Measurements from ENCODE around the gene TNIK.
"Not testable (repeated sequence)": the region's sequence is repeated elsewhere in the genome, so short reads cannot be mapped to it uniquely, and the experiment has no call there.

Gene TNIK

DNA sequence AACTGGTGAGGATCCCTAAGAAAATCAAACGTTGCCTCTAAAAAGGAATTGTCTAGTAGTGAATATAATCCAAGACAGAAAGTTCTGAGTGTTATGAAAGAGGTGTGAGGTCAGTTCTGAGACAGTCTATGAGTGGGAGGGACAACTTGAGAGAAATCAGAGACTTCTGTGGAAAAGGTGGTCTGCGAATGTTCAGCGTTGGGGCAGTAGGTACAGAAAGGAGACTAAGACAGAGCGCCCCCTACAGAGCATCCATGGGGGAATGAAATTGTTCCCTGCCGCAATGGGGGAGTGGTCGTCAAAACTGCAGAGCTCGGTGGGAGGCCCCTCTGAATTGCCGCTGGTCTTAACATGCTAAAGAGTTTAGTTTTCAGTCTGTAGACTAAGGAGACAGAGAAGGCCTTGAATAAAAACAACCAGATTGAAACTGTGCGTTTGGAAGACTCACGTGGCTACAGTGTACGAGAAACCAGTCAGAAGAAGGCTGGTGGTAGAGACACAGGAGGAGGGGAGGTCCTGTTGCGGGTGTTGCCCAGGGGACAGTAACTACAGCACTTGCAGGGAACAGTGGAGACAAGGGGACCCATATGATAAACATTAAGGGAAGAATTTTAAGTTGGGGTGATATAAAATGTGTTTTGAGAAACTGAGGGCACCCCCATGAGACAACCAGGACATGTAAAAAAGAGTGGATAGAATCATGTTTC lies 6.9 kb downstream of the TNIK start:
- DNase-seq = no peak
- in situ Hi-C loops (cut with HindIII; ENCODE audit: low pct_ligation_motif_present, low pct_unique_long_range_greater_than_20kb, low sequenced_read_pairs) = no loop called here

DNA sequence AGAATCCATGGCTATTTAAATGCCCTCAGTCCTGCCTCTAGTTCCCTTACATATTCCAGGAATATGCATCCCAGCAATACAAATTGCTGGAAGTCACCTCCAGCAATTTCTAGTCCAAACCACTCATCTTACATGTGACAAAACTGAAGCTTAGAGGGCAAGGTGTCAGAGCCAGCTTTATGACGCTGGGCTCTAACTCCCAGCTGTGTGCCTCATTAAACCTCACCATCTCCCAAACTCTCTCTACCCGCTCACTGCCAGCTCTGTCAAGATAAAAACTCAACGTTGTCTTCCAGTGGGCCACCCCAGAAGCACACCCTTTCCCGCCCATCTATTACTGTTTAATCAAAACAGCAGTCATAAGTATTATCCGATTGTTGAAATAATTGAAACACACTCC lies 7.9 kb downstream of the TNIK start:
- in situ Hi-C loops (cut with HindIII; ENCODE audit: low pct_ligation_motif_present, low pct_unique_long_range_greater_than_20kb, low sequenced_read_pairs) = no loop called here
- DNase-seq = no peak

DNA sequence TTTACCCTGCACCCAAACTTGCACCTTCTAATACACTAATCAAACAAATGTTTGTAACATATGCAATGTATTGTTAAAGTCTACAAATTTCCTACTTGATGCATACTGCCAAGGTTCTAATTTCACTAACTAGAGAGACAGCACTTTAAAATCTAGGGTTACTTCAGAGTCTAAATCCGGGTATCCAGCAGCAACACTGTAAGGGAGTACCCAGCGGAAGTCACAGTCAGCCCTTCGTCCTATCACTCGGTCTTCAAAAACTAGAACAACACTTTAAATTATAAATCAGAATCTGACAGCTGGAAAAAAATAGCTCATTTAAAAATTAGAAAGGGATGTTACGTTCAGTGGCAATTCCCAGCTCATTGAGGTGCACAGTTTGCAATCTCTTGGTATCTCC lies 8.3 kb downstream of the TNIK start:
- DNase-seq = no peak
- in situ Hi-C loops (cut with HindIII; ENCODE audit: low pct_ligation_motif_present, low pct_unique_long_range_greater_than_20kb, low sequenced_read_pairs) = no loop called here

DNA sequence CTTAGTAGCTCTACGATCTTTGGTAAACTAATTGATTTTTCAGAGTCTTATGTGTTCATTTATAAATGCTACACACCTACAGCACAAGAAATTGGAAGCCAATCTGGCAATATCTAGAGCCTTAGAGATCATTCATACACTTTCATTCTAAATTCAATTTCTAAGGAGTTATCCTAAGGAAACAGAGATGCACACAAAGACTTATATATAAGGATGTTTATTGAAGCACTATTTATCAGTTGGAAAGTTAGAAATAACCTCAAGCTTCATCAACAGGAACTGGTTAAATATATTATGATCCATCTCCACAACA lies 12.7 kb downstream of the TNIK start:
- in situ Hi-C loops (cut with HindIII; ENCODE audit: low pct_ligation_motif_present, low pct_unique_long_range_greater_than_20kb, low sequenced_read_pairs); DNase-seq: not testable (repeated sequence)

DNA sequence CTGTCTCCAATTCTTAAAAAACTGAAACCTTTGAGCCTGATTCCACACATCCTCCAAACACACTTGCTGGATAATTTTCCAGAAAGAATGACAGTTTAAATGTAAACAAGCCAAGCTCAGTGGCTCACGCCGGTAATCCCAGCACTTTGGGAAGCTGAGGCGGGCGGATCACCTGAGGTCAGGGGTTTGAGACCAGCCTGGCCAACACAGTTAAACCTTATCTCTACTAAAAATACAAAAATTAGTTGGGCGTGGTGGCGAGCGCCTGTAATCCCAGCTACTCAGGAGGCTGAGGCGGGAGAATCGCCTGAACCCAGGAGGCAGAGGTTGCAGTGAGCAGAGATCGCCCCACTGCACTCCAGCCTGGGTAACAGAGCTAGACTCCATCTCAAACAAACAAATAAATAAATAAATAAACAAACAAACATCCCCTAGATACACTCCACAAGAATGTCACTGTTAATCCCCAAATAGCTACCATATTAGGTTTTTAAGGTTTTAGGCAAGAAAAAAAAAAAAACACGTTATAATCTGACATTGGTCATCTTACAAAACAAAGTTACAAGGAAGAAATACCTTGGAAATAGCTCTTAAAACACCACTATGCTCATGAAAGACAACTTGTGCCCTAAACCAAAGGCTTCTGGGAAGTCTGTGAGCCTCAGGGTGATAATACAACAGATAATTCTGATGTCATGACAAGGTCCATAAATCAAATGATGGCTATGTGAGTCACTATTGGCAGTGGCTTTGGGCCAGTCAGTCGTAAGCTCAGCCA lies 13.2 kb downstream of the TNIK start:
- in situ Hi-C loops (cut with HindIII; ENCODE audit: low pct_ligation_motif_present, low pct_unique_long_range_greater_than_20kb, low sequenced_read_pairs) = no loop called here
- peak; percentile 56 for DNase-seq

DNA sequence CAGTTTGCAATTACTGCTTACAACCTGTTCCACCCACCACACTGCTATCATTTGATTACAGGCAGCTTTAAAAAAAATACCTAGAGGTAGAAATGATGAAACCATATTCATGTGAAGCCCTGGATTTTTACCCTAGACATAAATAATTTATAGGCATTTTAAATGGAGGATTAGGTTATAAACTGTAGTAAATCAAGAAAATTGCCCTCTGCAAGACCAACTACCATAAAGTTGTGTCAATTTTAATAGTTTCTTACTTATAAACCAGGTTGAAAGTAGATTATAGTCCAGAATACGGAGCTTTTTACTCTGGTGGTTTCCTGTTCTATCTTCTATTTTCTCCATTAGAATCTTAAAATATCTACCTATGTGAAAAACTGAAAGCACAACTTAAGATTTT lies 13.9 kb downstream of the TNIK start:
- no peak for DNase-seq

DNA sequence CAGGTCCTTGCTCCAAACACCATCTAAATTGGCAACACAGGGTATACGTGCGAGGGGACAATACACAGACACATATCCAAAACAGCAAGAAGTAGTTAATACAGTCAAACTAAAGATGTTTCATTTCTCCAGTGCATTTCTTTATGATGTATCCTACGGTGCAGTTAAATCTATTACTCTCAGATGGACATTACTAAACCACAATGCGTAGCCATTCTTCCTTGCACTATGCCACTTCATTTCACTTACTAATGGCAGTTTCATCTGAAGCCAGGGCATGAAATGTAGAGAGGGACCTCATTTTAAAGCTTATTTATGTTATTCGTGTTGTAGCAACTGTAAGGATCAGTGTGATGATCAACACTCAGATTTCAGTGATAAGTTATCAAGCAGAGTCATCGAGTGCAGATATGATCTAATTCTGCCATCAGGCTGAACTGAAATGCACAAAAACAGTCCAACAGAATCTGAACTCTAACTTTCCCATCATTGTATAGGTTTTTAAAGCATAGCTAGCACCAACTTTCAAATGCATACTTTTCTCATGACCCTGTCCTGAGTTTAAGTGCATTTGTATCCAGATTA lies 14.5 kb downstream of the TNIK start:
- in situ Hi-C loops (cut with HindIII; ENCODE audit: low pct_ligation_motif_present, low pct_unique_long_range_greater_than_20kb, low sequenced_read_pairs) = no loop called here
- DNase-seq = no peak

More for the DNA sequence above, 13.9 kb downstream of the TNIK start:
- in situ Hi-C loops (cut with HindIII; ENCODE audit: low pct_ligation_motif_present, low pct_unique_long_range_greater_than_20kb, low sequenced_read_pairs) = no loop called here

DNA sequence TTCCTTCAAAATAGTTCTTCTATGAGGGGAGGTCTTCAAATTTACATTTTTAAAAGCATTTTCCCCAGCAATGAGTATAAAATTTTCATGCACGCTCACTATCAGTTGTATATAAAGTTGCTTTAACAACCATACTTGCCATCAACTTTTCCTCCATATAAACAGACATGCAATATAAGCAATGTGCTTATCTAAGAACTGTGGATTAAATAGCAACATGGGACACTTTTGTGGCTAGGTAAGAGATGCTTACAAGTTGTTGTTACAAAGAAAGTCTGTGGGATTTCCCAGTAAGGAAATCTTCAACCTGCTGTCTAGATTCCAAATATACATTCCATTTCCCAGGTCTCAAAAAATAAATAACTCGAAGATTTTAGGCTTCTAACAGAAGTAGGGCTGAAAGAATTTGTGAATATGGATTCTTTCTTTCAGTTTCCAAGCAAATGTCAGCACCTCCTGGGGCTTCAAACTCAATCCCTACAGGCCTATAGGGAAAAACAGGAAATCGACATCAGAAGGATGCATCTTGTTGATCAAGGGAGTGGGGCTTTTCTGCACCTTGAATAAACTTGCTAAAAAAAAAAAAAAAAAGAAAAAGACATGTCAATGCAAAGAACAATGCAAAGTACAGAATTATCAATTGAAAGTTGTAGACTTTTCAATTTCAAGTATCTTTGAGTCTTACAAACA lies 16.1 kb downstream of the TNIK start:
- in situ Hi-C loops (cut with HindIII; ENCODE audit: low pct_ligation_motif_present, low pct_unique_long_range_greater_than_20kb, low sequenced_read_pairs) = no loop called here

DNA sequence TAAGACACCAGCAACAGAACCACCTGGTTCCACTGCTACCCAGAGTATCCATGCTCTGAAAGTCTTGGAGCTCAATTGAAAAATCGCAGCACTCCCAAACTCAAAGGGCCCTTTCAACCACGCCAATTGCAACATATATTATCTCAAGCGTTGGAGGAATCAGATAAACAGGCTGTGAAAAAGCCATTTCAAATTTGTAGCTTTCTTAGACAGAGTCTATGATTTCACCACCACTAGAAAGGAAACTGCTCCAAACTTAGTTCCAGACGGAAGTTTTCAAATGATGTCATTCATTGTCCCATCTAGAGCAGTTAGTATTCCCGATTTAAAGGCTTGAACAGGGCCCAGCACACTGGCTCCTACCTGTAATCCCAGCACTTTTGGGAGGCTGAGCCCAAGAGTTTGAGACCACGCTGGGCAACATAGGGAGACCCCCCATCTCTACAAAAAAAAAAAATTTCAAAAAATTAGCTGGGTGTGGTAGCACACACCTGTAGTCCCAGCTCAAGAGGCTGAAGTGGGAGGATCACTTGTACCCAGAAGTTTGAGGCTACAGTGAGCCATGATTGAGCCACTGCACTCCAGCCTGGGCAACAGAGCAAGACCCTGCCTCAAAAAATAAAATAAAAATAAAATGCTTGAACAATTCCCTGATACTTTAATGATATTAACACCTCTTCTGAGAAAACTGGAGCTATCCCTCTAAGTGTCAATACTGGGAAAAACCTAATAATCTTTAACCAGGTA lies 16.8 kb downstream of the TNIK start:
- no peak for DNase-seq
- in situ Hi-C loops (cut with HindIII; ENCODE audit: low pct_ligation_motif_present, low pct_unique_long_range_greater_than_20kb, low sequenced_read_pairs) = no loop called here

More for the DNA sequence above, 16.1 kb downstream of the TNIK start:
- no peak for DNase-seq

DNA sequence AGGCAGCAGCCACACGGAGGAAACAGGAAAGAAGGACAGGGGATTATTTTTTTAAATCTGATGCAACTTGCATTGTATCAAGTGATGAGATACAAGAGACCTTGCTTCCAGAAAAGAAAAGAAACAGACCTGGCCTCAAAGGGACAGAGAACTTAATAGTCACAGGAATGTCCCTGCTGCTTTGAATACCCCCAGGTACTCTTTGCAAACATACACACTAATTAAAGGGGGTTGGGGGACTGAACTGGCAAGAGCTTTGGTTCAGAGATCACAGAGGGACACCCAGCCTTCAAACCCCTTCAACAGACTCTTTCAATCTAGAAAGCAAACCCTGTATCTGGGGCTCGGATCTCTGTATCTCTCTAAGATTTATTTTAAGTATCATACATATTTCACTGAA lies 18.0 kb downstream of the TNIK start:
- in situ Hi-C loops (cut with HindIII; ENCODE audit: low pct_ligation_motif_present, low pct_unique_long_range_greater_than_20kb, low sequenced_read_pairs) = no loop called here
- DNase-seq = no peak

DNA sequence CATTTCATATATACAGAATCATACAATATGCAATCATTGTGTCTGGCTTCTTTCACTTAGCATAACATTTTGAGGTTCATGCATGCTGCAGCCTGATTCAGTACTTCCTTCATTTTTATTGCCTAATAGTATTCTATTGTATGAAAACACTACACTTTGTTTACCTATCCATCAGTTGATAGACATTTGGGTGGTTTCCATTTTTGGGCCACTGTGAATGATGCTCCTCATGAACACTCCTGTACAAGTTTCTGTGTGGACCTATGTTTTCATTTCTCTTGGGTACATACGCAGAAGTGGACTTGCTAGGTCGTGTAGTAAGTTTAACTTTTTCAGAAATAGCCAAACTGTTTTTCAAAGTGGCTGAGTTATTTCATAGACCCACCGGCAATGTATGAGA lies 18.8 kb downstream of the TNIK start:
- in situ Hi-C loops (cut with HindIII; ENCODE audit: low pct_ligation_motif_present, low pct_unique_long_range_greater_than_20kb, low sequenced_read_pairs) = no loop called here
- no peak for DNase-seq

DNA sequence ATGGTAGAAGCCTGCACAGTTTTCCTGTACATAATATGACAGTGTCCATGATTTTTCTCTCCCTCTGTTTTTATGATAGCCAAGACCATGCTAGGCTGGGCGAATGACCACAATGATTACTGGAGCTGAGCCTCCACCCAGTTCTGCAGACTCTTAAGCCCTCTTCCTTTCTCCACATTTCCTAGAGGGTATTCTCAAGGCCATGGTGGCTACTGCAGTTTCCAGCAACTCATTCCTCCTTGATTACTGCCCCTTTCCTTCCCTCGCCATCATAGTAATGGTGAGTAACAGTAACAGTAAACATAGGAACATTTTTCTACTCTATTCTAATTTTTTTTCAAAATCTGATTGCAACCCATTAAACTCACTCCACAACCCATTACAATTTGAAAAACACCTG lies 20.2 kb downstream of the TNIK start:
- no peak for DNase-seq
- in situ Hi-C loops (cut with HindIII; ENCODE audit: low pct_ligation_motif_present, low pct_unique_long_range_greater_than_20kb, low sequenced_read_pairs) = no loop called here

DNA sequence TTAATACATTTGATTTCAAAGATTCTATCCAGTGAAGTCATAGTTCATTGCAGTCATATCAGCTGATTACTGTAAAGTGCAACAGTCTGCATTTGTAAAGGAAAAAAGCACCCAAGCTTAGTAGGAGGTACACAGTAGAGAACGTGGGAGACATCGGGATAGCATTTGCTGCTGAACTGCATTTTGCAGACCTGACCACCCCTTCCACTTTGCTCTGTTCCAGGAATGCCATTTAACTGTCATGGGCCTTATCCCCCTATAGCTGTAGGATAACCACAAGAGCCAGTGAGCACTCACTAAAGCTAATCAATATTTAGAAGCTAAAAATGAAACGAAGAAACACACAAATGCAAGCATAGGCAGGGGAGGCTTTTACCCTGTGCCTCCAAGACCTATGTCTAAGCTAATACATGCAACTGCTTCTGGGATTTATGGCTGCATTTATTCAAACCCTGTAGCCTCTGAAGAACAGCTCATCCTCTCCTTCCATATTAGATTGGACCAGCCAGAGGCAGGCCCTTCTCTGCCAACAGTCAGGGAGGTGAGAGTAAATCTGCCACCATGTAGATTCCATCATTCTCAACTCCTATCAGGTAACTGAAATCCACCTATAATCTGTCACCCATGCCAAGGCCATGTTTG lies 23.0 kb downstream of the TNIK start:
- no peak for DNase-seq
- in situ Hi-C loops (cut with HindIII; ENCODE audit: low pct_ligation_motif_present, low pct_unique_long_range_greater_than_20kb, low sequenced_read_pairs) = no loop called here

DNA sequence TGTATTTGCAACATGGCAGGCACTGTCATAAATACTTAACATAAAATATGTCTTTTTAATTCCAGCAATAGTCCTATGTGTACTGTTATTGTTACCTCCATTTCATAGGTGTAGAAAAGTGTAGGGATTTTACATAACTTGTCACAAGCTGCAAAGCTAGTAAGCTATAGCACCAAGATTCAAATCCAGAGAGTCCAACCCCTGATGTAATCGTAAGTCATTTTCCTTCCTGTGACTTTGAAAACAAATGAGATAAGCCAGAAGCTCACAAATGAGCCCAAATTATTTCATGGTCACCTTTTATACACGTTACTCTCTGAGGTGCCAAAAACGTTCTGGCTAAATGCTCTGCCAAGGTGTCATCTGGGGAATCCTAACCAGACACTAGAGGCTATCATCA lies 23.8 kb downstream of the TNIK start:
- in situ Hi-C loops (cut with HindIII; ENCODE audit: low pct_ligation_motif_present, low pct_unique_long_range_greater_than_20kb, low sequenced_read_pairs) = no loop called here
- DNase-seq = no peak

DNA sequence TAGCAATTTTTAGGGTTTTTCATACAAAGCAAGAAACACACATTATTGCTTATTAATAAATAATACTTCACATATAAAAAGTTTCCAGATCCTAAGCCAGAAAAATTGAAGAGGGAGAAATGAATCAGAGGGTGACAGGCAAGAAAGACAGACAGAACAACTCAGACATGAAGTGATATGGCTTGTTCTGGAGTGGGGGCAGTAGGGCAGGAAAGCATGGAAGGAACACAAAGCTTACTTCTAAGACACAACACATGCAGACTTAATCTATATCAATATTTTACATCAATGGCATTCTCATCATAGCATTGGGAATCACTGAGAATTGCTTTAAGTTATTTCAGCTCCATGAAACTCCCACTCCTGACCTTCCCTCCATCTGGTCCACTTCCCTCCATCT lies 24.4 kb downstream of the TNIK start:
- no peak for DNase-seq
- in situ Hi-C loops (cut with HindIII; ENCODE audit: low pct_ligation_motif_present, low pct_unique_long_range_greater_than_20kb, low sequenced_read_pairs) = no loop called here

DNA sequence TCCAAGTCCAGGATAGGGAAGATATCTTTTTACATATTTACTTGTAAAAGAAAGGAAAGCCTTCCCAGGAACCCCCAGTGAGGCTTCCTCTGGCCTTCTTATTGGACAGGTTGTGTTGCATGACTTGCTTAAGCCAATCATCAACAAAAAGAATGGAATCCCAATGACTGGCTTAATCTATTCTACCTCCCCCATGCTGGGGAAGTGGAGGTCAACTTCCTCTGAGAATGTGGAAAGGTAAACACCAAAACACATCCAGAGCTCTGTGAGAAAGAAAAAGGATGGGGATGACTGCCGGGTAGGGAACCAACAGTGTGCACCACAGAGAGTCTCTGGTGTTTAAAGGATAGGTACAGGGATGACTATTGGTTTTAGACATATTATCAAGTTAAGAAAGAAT lies 25.1 kb downstream of the TNIK start:
- in situ Hi-C loops (cut with HindIII; ENCODE audit: low pct_ligation_motif_present, low pct_unique_long_range_greater_than_20kb, low sequenced_read_pairs) = no loop called here
- DNase-seq = no peak

DNA sequence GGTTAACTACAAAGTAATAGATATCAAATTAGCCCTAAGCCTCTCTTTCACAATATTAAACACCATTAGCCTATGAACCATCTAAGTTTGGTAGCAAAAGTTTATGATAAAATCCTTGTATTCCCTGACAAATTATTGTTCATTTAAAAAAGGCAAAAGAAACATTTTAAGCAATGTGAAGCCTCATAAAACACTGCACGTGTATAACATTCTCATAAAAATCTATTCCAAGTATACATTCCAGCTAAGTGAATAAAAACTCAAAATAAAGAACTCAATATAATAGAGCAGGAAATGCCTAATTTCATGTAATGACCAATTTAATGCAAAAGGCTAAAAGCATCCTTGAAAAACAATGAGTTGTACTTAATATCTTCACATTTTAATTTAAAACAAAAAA lies 27.7 kb downstream of the TNIK start:
- no peak for DNase-seq
- in situ Hi-C loops (cut with HindIII; ENCODE audit: low pct_ligation_motif_present, low pct_unique_long_range_greater_than_20kb, low sequenced_read_pairs) = no loop called here

DNA sequence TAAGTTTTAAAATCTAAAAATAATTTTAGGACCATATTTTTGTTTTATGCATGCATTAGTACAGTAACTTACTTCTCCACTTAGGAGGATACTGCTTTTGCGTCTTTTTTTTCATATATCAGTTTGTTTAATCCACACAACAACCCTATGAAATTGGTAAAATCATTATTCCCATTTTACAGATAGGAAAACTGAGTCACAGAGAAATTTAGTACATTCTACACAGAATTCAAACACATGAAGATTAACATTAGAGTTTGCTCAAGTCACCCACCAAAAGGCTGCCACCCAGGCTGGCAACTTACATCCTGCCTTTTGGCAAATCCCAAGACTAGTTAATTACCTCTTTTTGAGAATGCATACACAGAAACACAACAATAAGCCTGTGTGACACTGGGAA lies 28.7 kb downstream of the TNIK start:
- DNase-seq = no peak
- in situ Hi-C loops (cut with HindIII; ENCODE audit: low pct_ligation_motif_present, low pct_unique_long_range_greater_than_20kb, low sequenced_read_pairs) = no loop called here

Measured in ACHN (cell line).